Epithelial cell of esophagus (primary cell): ENCODE data around the gene PEX6.

Experiments used
- DNase-seq: peaks from one replicate; pipeline ENCODE4 v3.0.0; 2010; ENCODE audit warnings: low read depth
- H3K4me3 ChIP-seq: 2 replicates; pipeline ENCODE4 v1.5.1; 2011; ENCODE audit warnings: mild to moderate bottlenecking, low read length, control low read depth
- CTCF ChIP-seq: IDR thresholded peaks from 2 replicates; pipeline ENCODE4 v1.5.1; 2011; ENCODE audit warnings: low read depth, mild to moderate bottlenecking, low read length, control low read depth, inconsistent platforms; ENCODE audit not compliant: insufficient read depth; ENCODE audit errors: missing control alignments

PEX6 gene

GRCh38 chr6:42935322-42935721, 43.7 kb downstream of the PEX6 start:
- TF ChIP-seq CTCF = no peak
- no peak for DNase-seq
- no peak overlapping the region for H3K4me3 ChIP-seq

- DNase-seq = no peak
- TF ChIP-seq CTCF = no peak
Observed at GRCh38 chr6:42933205-42933604, 45.8 kb downstream of the PEX6 start.

GRCh38 chr6:42932412-42932811, 46.6 kb downstream of the PEX6 start:
- no peak for TF ChIP-seq CTCF
- H3K4me3 ChIP-seq = no peak overlapping the region
- no peak for DNase-seq

More at GRCh38 chr6:42933205-42933604, 45.8 kb downstream of the PEX6 start:
- H3K4me3 ChIP-seq = no peak overlapping the region

- peak overlapping the region; percentile 73 for H3K4me3 ChIP-seq
- no peak for TF ChIP-seq CTCF
- peak; percentile 70 for DNase-seq
Observed at GRCh38 chr6:42929821-42930360, 49.1 kb downstream of the PEX6 start.

- peak within 1 kb of the TSS; percentile 73 for H3K4me3 ChIP-seq
- DNase-seq = peak; percentile 97
Observed at GRCh38 chr6:42928986-42929820, 49.8 kb downstream of the PEX6 start, which contains the start of gene CNPY3. Gene CNPY3 (plus strand): TSS chr6:42929480. CDS start chr6:42929571, 91 bp downstream.

GRCh38 chr6:42925248-42925857, 53.6 kb downstream of the PEX6 start:
- no peak for DNase-seq
- no peak for TF ChIP-seq CTCF
- no peak overlapping the region for H3K4me3 ChIP-seq

More at GRCh38 chr6:42928986-42929820, 49.8 kb downstream of the PEX6 start, which contains the start of gene CNPY3:
- TF ChIP-seq CTCF = no peak
